Omental fat pad (tissue), 4 donors: ENCODE measurements around the gene SLC26A8. TPM values are rescaled to one million over a fixed set of nuclear protein-coding genes. Genes with fewer than 3 reads are reported as not detected.

Source experiments
- ATAC-seq: fragments of 150-250 bp; one replicate; pipeline ENCODE4 v1.9.1; 2016; ENCODE audit warnings: mild to moderate bottlenecking, moderate library complexity; ENCODE audit not compliant: low FRiP score
- DNase-seq: peaks from one replicate; pipeline ENCODE4 v3.0.0-alpha.2; 2019; ENCODE audit warnings: low spot score
- CTCF ChIP-seq, 3 donors: fragments of 450-650 bp; IDR thresholded peaks; one replicate each; pipeline ENCODE4 v1.5.1; 2016 to 2017; ENCODE audit warnings: antibody characterized with exemption in 3 of 3, mild to moderate bottlenecking in 3 of 3, moderate library complexity in 2 of 3
- total RNA-seq, 4 donors: library from RNA; depleted of rRNA; stranded (reverse); fragments of >200 nt; gene quantifications; one replicate each; pipeline ENCODE4 v1.1.0, GENCODE V29; 2016

SLC26A8 gene
- total RNA-seq, 4 donors from 2014 or later: 0.12 to 3.3 (median 0.54) TPM

GRCh38 chr6:36052097-36052496, 27.7 kb upstream of the SLC26A8 start:
- no peak for ATAC-seq
- DNase-seq: no peak

DNA sequence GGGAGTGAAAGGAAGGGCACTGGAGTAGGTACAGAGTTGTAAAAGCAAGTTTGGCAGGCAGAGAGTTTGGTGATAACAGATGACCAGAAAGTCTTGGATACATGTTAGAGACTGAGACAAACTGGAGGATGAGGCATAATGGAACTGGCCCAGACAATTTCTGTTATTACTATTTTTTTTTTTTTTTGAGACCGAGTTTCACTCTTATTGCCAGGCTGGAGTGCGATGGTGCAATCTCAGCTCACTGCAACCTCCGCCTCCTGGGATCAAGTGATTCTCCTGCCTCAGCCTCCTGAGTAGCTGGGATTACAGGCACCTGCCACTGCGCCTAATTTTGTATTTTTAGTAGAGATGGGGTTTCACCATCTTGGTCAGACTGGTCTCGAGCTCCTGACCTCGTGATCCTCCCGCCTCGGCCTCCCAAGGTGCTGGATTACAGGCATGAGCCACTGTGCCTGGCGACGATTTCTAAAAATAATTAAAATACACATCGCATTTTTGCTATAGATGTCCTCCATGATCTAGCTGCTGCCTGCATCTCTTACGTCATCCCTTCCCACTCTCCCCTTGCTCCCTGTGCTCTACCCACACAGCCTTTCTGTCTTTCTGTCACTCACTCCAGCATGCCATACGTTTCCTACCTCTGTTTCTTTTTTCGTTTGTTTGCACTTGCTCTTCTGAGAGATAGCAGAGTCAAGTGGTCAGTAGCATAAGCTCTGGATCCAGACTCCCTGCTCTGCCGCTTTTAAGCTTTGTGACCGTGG, 26.7 kb upstream of the SLC26A8 start:
- DNase-seq: no peak
- TF ChIP-seq CTCF (IDR thresholded peaks at IDR 0.05): no peak
- ATAC-seq: no peak

More at GRCh38 chr6:36052097-36052496, 27.7 kb upstream of the SLC26A8 start:
- no peak for TF ChIP-seq CTCF (IDR thresholded peaks at IDR 0.05)

DNA sequence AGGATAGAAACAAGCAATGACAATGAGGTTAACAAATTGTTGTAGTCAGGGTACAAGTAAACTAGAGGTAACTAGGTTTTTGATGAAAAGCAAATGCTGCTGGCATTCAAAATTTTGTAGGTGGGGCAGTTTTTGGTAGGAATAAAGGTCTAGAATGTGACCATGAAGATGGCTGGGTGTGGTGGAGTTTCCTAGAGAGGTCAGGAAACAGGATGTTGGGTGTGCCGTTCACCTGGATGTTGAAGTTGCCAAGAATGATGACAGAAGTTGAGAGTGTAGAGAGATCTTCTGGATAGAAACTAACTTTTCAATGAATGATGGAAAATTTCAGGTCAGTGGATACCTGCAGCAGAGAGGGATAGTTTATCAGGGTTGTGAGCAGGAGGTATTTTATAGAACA, 25.9 kb upstream of the SLC26A8 start:
- ATAC-seq: no peak
- no peak for DNase-seq
- TF ChIP-seq CTCF (IDR thresholded peaks at IDR 0.05): no peak

- no peak for TF ChIP-seq CTCF (IDR thresholded peaks at IDR 0.05)
- no peak for DNase-seq
- ATAC-seq: no peak
Measured at GRCh38 chr6:36049582-36049981, 25.1 kb upstream of the SLC26A8 start.

DNA sequence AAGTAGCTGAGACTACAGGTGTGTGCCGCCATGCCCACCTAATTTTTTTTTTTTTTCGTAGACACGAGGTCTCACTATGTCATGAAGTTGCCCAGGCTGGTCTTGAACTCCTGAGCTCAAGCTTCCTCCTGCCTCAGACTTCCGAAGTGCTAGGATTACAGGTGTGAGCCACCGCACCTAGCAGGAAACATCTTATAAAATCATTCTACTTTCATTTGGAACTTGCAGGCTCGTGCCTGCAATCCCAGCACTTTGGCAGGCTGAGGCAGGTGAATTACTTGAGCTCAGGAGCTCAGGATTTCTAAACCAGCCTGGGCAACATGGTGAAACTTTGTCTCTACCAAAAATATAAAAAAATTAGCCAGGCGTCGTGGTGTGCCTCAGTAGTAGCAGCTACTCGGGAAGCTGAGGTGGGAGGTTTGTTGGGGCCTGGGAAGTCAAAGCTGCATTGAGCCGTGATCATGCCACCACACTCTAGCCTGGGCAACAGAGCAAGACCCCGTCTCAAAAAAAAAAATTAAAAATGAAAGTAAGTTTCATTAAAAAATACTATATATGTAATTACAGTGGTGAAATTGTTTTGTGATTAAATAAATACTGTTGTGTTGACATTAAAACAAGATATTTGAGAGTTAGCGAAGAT, 18.3 kb upstream of the SLC26A8 start:
- no peak for ATAC-seq
- DNase-seq: no peak
- TF ChIP-seq CTCF (IDR thresholded peaks at IDR 0.05): no peak

DNA sequence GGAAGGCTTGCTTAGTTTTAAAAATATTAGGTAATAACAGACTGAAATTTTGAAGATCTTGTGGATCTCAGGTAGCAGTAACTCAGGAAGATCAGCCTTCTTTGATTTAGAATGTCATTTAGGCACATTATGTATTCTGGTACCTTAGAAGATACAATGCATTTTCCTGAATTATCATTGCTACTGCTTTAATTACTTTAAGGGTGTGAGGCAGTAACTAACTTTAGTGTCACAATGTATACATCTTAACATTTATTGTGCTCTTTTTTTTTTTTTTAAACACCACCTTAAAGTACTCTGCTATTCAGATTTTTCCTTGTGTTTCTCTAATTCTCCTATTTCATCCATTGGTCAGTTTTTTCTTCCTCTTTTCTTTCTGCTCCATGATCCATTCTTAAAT, 16.5 kb upstream of the SLC26A8 start:
- ATAC-seq (no peak), DNase-seq (no peak)
- no peak for TF ChIP-seq CTCF (IDR thresholded peaks at IDR 0.05)

GRCh38 chr6:36039112-36039511, 14.7 kb upstream of the SLC26A8 start:
- no peak for DNase-seq
- no peak for TF ChIP-seq CTCF (IDR thresholded peaks at IDR 0.05)
- ATAC-seq: no peak
